ENCODE results near the gene ADO.
A peak's percentile ranks its signal among the peaks of the same experiment; 100 is the strongest.

ADO gene

GRCh38 chr10:62794306-62794705, 10.2 kb upstream of the ADO start:
- DNase-seq, result no peak

DNA sequence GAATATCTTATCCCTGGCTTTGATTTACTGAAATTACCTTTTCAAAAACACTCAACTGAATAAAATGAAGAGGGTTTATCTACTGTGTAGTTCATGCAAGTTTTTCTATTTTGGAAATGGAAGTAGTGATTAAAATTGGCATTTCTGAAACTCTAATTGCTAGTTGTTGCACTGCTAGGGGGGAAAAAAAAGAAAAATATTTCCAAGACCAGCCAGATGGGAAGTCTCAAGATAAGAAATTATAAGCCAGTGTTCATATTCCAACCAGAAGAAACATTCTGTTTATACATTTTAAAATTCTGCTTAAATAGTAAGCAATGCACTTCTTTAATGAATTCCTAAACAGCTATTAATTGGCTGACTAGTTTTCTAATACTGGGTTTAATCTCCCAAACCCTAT, 9.4 kb upstream of the ADO start:
- DNase-seq, result no peak

- DNase-seq, result no peak
Measured at GRCh38 chr10:62795762-62796161, 8.8 kb upstream of the ADO start.

DNA sequence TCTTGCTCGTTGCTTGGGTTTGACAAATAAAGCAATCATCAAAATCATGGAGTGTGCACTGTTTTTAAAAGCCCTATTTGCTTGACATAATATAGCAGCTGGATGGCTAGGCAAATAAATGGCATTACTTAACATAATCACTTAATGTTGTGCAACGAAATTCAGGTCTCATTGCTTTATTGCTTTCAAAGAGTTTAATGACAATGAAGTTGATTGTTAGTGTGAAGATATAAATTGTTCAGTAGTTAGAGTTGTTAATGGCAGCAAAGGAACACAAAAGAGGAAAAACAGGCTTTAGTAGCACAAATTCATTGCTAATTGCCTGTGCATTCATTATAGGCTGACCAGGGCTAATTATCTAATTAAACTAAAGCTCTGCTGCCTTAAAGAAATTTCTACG, 7.6 kb upstream of the ADO start:
- DNase-seq, result no peak

DNA sequence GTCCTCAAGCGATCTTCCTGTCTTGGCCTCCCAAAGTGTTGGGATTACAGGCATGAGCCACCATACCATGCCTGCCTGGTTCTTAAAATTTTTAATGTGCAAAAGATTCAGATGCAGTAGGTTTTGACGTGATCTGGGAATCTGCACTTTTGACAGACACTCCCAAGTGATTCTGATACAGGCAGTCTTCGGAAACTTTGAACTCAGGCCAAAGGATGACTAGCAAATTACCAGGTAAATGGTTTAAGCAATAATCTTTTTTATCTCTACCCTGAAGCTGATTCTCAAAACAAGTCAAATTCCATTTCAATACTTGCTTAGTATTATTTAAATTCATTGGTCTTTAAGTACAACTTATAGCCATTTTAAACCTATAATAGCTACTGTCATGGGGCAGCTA, 2.6 kb upstream of the ADO start:
- DNase-seq, result no peak

DNA sequence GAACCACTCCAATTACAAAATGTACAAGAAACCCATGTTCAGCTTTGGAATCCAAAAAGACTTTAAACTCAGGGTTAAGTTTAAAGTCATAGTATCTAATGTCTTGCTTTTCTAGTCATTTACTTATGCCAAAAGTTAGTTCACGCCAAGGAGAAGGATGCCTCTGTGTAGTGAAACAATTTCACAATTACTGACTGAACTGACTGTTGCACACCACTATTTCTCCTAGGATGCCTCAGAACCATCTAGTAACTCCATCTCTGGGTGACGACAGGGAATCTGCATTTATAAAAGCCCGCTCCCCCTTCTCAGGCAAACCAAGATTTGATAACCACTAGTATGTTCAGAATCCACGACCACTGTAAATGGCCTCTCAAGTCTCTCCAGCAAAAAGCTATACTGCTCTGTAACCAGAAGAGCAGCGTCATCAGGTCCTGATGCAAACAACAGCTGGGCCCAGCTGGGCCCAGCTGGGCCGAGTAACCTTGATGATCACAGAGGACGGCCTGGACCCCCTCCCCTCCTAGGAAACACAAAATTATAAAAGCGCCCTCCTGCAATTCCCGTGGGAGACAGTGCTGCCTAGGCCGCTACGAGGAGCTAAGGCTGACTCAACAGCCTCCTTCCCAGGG, 680 bp upstream of the ADO start:
- no peak for DNase-seq

- DNase-seq, result no peak
Measured at GRCh38 chr10:62805231-62806099, 945 bp downstream of the ADO start.

GRCh38 chr10:62806251-62806650, 1.7 kb downstream of the ADO start:
- DNase-seq, result no peak

DNA sequence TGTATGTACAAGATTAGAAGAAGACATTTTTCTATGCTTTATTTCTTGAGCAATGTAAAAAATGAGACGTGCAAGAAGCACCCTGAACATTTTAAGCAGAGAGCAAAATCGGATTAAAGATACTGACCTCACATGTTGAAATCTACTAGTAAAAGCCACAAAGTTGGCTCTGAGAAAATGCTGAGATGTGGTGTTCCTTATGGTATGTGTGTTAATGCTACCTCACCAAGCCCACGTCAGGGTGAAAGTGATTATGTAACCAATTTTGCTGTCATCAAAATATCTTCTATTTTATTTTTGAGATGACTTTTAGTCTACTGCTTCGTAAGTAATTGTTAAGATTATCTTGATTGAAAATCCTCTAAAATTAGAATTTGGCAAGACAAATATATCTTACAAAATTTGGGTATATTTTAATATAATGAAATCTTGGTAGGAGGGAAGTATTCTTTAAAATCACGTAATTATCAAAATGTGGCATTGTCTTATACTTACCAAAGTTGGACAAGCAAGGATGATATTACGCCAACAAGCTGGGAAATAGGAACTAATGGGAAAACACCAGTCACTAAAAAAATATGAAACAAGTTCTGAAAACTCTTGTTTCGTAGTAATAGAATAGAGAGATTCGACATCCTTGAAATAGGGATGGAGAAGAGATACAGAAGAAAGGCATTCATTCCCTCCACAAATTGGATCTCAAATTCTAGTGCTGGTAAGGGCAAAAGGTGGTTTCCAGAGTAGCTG, 5.8 kb downstream of the ADO start:
- DNase-seq, result no peak

DNA sequence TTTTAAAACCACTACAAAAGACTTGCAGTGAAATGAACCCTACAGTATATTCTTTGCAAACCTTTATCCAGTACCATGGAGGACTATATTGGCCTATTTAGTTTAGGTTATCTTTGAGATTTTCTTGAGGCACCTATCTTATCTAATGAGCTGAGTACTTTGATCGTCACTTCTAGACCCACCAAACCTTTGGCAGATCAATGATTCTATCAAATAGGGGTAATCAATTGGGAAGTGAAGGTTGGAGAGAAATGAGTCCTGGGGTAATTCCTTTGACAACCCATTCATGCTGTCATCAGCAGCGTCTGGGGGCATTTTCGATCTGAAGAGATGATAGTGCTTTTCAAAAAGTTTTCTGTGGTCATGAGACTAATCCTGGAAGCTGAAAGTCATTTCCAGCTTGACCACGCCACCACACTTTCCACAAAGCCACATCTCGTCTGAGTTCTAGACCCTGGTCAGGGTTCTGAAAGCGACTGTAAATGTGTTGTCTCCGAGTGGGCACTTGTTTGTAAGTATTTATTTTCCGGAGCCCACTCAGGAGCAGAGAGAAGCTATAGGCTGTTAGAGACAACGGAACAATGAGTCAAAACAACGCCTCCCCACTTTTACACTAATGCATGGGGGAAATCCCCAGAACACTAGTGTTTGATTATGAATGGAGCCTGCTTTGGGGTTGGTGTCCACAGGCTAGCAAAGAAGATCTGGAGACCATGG, 6.8 kb downstream of the ADO start:
- DNase-seq, result peak; percentile 56

GRCh38 chr10:62812672-62813439, 8.3 kb downstream of the ADO start:
- DNase-seq, result no peak

DNA sequence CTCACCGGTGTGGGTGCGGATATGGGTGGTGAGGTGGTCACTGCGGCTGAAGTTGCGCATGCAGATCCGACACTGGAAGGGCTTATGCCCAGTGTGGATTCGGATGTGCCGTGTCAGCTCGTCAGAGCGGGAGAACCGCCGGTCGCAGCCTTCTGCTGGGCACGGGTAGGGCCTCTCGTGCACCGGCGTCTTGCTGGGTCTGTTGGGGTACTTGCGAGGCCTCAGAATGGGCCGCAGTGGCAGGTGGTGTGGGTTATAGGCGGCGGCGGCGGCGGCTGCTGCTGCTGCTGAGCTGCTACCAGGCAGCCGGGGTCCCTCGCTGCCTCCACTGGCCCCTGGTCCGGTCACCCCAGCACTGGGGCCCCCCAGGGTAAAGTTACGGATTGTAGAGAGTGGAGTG, 8.9 kb downstream of the ADO start:
- DNase-seq, result no peak

- DNase-seq, result no peak
Measured at GRCh38 chr10:62813981-62814380, 9.5 kb downstream of the ADO start.

DNA sequence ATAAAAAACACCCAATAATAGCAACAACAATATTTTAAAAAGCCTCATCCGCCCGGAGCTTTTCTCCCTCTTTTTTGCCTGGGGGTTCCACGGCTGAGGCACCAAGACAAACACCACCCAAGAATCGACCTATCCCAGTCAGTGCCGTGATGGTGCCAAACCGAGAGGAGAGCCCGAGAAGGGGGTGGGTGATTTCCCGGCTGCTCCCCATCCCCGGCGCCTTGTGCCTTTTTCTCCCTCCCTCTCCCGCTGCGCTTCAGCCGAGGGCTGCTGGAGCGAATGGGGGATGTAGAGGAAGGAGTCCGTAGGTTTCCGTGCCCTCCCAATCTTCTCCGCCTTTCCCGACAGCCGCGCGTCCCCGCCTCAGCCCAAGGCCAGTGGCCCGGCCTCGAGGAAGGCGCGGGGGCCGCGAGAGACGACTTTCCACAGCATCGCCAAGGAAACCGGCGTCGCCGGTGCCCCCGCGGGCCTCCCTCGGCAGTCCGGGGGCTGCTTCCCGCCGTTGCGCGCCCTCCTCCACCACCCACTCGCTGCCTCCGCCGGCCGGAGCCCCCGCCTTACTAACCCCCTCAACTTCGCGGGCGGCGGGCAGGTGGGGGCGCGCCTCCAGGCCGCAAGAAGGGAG, 10.3 kb downstream of the ADO start:
- DNase-seq, result no peak

DNA sequence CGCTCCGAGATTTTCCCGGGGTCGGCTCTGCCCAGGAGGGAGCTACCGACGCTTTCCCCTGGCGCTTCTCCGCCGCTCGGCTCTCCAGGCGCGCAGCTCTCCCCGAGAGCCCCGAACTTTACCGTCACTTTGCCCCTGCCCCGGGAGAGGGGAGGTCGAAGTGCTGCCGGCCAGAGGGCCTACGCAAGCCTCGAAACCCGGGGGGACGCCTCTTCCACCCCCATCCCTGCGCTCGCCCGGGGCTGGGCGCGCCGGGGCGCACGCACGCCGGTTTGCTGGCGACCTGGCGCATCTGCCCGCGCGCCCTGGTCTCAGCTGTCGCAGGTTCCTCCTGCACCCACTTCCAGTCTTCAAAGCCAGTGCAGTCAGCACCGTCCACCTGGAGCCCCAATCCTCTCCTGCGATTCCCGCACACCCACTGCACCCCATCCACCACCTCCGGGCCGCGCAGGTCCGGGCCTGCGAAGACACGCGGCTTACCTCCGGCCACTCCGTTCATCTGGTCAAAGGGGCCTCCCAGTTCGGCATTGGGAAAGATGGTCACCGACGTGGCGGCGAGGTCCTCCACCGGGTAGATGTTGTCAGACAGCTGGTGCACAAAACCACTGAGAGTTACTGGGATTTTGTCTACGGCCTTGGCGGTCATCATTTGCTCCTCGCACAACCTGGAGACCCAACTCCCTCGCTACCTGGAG, 11.0 kb downstream of the ADO start:
- DNase-seq, result no peak

DNA sequence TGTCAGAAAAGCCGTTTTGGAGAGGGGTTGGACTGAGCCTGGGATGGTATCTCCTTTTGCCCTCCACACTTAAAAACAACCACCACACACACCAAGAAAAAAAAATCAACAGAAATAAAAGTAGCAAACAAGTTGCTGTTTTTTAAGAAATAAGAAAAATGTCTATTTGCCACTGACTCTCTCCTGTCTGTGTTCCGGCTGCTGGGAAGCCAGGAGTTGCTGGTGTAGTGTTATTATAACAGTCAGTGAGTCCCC, 11.5 kb downstream of the ADO start:
- DNase-seq, result no peak

- DNase-seq, result peak; percentile 98
Measured at GRCh38 chr10:62816331-62817120, 12.0 kb downstream of the ADO start, which contains the start of gene EGR2. Gene EGR2 (minus strand): TSS chr10:62816366. CDS start chr10:62816029, 337 bp downstream.

- DNase-seq, result no peak
Measured at GRCh38 chr10:62817121-62817765, 12.7 kb downstream of the ADO start.

DNA sequence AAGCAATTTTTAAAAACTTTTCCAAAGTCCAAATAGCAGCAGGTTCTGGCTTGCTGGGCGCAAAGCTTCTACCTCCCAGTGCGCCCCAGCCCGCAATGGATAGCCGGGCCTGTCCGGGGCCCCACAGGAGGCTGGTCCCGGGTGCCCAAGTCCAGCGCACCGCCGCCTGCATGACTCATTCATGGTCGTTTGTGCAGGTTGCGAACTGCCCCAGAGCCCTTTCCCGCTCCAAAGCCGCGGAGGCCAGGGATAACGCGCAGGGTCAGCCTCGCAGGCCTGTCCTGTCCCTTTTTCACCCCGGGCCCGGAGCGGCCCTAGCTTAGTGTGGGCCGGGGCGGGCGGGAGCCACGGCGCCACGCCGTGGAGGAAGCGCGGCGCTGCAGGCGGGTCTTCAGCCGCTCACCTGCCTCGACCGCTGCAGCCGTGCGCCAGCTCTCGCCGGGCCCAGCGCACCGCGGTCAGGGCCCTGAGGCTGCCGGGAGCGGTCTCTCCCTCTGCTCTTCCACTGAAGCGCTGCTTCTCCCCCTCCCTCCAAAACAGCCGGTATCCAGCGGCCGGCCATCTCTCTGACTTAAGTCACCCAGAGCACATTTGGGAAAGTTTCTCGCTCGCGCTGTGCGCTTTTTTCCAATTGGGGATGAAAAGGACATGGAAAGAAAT, 13.4 kb downstream of the ADO start:
- peak; percentile 58 for DNase-seq

Measured in CD4-positive, alpha-beta T cell treated with Interleukin-4 for 4 hours (primary cell).